Hematopoietic multipotent progenitor cell (in vitro differentiated cells): ENCODE data around the gene ARHGEF37. TPM values are rescaled to one million over a fixed set of nuclear protein-coding genes. Genes with fewer than 3 reads are reported as not detected.
A peak's percentile ranks its signal among the peaks of the same experiment; 100 is the strongest.
"Not testable (repeated sequence)": the region's sequence is repeated elsewhere in the genome, so short reads cannot be mapped to it uniquely, and the experiment has no call there.

Source experiments
- DNase-seq, 3 donors: peaks; one replicate each; pipeline ENCODE4 v3.0.0-alpha.2; 2011 to 2015; ENCODE audit warnings: low read depth in 2 of 3, low spot score in 2 of 3
- total RNA-seq: library from RNA; depleted of rRNA; stranded (reverse); fragments of >200 nt; gene quantifications from one replicate; pipeline ENCODE4 v1.2.3, GENCODE V29; 2012

The ARHGEF37 gene
- total RNA-seq, 1 donor, result 0.27 TPM

DNA sequence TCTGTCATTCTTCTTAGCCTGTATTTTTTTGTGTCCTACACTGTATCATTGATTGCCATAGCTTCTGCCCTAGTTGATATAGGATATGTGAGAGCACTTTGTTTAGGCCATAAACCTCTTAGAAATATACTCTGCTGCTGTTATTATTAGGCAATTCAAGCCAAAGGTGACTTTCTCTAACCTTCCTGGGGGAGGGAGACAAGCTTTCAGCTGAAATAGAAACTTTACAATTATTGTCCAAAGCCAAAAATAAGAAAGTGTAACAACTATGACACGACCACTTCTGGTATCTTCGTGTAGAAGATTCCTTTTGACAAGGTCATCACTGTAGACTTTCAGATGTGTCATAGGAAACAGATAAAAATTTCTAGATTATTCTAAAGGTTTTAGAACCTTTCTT is 17.8 kb upstream of the ARHGEF37 start:
- no peak for DNase-seq

DNA sequence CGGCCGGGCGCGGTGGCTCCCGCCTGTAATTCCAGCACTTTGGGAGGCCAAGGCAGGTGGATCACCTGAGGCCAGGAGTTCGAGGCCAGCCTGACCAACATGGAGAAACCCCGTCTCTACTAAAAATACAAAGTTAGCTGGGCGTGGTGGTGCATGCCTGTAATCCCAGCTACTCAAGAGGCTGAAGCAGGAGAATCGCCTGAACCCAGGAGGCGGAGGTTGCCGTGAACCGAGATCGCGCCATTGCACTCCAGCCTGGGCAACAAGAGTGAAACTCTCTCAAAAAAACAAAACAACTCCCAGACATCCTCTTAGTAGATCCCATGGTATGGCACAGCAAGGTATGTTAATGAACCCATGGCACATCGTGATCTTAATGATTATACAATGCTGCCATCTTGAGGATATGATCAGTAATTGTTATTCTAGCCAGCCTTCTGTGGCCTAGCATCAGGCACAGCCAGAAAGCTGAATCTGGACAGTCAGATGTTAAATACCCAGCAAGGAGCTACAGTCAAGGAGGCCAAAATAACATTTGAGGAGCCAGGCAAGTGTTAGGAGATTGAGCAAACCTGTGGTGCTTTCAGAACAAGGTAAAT is 16.7 kb upstream of the ARHGEF37 start:
- peak in 2 of 3 donors; percentile 62 to 81 for DNase-seq

DNA sequence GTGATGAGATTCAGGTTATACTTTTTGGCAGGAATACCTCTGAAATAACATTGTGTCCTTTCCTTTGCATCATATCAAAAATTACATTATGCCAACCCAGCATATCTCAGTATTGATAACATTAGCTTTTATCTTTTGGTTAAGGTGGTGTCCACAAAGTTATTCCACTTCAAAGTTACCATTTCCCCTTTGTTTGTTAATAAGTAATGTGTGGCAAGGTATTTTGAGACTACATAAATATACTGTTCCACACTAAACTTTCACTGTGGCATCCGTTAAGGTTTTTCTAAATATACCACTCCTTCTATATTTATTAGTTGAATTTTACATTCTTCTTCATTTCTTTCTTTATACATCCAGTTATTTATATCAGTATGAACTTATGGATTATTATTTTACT is 14.1 kb upstream of the ARHGEF37 start:
- DNase-seq, result no peak

DNA sequence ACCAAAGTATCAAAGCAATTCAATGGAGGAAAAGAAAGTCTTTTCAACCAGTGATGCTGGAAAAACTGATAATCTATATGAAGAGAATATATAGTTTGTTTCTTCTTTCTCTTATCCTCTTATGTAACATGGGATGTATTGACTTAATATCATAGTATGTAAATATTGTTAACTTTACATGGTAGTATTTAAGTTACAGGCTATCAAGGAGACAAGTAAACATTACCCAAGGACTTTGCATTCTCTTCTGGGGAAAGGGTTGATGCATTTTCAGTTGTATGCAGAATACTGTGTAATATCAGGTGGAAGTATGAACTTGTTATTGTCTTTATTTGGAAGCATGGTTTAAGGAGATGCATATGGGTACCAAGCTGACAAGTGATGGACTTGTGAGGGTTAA is 9.1 kb upstream of the ARHGEF37 start:
- no peak for DNase-seq

DNA sequence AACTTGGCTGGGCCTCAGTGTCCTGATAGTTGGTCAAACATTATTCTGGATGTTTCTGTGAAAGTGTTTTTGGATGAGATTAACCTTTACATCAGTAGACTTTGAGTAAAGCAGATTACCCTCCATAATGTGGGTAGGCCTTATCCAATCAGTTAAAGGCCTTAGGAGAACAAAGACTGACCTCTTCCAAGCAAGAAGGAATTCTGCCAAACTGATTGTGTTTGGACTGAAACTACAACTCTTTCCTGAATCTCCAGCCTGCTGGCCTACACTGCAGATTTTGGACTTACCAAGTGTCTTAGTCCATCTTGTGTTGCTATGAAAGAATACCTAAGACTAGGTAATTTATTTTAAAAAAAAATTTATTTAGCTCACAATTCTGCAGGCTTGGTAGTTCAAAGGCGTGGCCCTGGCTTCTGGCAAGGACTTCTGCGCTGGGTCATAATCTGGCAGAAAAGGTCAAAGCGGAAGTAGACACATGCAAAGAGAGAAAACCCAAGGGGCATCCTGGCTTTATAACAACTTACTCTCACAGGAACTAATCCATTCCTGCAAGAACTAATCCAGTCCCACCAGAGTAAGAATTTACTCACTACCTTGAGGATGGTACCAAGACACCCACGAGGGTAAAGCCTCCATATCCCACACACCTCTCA is 8.6 kb upstream of the ARHGEF37 start:
- DNase-seq, result no peak

DNA sequence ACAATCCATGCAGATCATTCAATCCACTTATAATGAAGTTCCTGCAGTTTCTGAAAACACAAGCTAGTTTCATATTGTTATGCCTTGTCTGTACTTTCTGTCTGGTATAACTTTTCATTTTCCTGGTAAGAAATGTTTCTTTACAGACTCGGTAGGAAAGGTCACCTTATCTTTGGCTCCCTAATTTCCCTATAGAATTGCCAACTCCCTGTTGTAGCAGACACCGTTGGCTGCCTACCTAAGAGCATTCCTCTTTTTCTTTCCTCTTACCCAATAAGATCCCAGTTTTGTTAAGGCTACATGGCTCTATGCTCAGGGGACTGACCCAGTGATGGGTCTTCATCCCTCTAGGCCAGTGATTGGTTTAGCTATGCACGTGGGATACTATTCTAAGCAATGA is 6.2 kb upstream of the ARHGEF37 start:
- no peak for DNase-seq

DNA sequence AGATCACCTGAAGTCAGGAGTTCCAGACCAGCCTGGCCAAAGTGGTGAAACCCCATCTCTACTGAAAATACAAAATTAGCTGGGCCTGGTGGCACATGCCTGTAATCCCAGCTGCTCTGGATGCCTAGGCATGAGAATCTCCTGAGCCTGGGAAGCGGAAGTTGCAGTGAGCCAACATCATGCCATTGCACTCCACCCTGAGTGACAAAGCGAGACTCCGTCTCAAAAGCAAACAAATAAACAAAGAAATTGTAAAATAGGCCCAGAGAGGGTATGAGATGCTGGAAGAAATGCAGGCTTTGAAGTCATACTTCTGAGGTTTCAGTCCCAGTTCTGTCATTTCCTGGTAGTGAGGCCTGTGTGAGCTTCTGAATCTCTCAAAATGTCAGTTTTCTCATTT is 5.3 kb upstream of the ARHGEF37 start:
- no peak for DNase-seq

DNA sequence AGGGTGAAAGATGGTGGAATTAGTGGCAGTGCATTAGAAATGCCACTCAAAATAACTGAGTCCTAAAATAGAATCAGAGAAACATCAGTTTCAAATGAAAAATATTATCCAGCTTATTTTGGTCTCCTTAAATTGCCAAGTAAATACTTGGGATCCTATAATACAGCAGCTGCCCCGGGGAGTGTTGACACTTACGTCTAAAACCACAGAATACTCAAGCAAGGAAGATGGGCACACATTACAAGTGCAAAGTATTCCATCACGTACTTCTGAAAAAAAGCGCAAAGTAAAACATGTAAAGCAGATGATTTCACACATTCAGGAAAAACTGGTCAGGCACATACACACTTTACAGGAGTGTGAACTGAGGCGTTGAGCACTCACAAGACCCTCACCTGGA is 2.4 kb upstream of the ARHGEF37 start:
- no peak for DNase-seq

DNA sequence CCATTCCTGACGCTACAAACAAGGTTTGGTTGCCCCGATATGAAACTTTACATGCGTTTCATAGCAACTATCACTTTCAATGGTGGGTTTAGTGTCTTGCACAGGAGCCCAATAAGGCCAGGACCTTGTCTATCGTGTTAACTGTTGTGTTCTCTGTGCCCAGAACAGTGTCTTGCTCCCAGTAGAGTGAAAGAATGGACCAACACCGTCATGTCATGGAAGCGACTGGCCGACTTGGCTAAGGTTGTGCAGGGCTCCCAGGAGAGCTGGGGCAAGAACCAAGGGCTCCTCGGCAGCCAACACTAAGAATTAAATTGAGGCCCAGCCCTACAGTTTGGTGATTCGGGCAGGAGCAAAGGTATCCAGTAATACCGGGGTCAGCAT is 498 bp upstream of the ARHGEF37 start:
- DNase-seq, result no peak

DNA sequence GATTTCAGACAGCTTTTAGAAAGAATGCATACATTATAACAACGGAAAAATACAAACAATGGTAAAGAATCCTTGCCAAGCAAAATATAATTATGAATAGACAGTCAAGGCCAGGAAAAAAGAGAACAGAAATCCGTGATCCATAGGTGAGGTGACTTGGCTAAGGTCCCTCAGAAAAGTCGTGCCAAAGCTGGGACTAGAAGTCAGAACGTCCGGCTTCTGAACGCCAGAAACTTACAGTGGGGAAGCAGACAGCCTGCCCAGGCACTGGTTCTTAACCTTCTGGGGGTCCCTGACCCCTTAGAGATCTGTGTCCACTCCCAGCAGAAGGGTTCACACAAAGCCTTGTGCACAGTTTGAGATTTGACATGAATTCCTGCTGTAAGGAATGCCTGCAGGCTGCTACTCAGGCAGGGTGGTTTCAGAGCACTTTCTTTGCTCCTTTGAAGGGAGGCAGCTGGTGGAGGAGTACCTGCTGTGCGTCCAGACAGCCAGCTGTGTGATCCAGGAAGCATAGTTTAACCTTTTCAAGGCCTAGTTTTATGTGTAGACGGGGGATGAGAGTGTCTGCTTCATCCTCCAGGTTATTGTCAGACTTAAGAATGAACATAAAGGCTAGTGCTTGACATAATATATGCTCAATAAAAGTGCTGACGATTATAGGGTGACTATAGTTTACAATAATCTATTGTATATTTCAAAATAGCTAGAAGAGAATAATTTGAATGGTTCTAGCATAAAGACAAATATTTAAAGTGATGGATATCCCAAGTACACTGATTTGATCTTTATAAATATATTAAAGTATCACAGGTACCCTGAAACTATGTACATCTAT is 852 bp downstream of the ARHGEF37 start:
- DNase-seq, result no peak

DNA sequence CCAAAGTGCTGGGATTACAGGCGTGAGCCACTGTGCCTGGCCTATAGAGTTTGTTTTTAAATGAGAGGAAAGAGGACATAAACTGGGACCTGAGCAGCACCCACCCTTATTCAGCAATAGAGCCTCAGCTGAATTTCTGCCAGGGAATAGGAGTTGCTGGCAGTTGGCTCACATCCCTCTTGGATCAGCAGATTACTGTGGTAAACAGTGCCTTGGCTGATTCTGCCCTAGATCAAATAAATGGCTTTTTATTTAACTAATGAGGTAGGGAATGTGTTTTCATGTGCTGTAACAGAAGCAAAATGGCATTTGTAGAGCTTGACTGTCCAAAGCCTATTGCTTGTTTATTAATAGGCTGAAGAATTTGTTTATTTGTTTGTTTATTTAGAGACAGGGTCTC is 2.1 kb downstream of the ARHGEF37 start:
- DNase-seq, result no peak

DNA sequence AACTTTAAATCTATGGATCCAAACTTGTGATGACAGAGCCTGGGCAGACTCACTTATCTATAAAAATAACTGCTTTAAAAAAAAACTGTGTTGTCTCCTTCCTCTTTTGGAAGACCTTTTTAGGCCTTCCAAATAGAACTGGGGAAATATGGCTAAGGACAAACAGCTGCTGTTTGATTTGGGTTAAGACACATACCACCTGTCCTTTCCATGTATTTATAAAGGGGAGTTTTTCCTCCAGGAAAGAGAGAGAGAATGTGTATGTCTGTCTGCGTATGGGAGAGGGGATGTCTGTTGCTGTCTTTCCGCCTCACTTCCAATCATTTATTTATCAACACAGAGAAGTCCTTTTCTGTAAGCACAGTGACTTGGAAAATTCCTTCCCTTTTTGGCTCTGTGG is 2.8 kb downstream of the ARHGEF37 start:
- DNase-seq, result no peak

DNA sequence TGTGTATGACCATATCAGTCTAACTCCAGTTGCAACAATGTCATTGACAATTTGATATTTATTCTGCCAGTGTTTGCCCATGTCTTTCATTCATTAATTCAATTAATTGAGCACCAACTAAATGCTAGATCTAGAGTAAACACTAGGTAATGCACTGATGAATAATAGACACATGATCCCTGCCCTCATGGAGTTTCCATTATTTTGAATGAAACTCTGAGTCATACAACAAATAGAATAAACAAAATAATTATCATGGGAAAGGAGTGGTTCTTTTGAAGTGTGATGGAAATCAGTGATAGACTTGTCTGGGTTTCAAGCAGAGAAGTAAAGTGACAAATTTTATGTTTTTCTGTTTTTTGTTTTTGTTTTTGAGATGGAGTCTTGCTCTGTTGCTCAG is 4.6 kb downstream of the ARHGEF37 start:
- DNase-seq, result no peak

DNA sequence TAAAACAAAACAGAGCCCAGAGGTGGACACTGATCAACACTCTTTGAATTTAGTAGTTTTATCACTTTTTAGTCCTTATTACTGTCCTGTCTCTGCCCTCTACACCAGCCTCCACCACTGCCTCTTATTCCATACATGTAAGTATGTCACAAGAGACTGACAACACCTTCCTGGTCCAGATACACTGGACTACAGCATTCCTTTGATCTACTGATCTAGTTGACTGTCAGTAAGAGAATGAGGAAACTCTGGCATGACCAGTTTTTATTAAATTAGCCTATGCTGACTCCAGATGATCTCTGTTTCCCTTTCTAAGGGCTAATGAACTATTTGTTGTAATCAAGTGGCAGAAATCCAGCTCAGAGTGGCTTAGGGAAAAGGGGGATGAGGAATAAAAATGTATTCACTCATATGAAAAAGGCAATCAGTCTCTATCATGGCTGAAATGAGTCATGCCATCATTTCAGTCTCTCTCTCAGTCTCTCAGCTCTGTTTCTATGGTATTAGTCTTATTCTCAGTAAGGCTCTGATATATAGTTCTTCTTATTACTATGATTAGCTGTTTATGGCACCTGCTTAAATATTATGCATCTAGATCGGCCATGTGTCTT is 5.5 kb downstream of the ARHGEF37 start:
- no peak for DNase-seq

DNA sequence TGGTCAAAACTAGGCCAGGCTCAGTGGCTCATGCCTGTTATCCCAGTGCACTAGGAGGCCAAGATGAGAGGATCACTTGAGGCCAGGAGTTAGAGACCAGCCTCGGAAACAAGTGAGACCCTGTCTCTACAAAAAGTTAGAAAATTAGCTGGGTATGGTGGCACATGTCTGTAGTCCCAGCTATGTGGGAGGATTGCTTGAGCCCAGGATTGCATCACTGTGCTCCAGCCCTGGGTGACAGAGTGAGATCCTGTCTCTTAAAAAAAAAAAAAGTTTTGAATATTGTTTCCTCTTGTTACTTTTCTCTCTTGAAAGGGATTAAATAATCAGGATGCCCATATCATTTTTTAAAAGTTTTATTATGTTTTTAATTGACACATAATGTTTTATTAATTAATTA is 7.6 kb downstream of the ARHGEF37 start:
- DNase-seq, result no peak

DNA sequence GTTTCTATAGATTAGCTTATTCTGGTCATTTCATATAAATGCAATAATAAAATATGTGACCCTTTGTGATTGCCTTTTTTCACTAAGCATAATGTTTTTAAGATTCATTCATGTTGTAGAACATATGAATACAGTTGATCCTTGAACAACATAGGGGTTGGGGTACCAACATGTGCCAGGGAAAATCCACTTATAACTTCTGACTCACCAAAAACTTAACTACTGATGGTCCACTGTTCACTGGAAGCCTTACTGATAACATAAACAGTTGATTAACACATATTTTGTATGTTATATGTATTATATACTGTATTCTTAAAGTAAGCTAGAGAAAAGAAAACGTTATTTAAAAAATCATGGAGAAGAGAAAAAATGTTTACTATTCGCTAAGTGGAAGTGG is 12.1 kb downstream of the ARHGEF37 start:
- no peak for DNase-seq

DNA sequence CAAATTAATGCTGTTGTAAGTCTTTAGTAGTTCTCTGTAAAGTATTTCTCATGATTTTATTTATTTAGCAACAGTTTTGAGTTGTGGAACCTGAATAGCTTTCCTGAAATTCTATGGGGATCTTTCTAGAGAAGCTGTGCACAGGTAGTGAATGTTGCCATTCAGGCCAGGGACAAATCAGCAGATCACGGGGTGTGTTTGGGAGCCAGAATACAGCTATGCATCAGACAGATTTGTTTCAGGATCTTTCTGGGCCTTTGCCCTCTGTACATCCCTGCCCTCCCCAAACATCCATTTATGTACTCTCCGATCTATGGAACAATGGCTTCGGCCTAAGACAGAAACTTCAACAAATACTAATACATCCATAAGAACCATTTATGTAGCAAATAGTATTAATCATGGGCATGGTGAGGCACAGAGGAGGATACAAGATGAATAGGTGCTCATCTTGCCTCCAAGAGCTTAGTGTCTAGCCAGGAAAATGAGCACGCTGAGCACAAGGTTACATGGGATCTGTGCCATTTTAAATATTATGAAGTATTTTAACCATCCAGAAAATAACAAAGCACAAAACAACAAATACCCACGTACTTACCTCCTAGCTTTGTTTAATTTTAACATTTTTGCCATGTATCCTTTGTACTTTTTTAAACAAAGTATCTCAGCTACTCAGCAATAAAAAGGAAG is 13.1 kb downstream of the ARHGEF37 start:
- DNase-seq, result no peak

DNA sequence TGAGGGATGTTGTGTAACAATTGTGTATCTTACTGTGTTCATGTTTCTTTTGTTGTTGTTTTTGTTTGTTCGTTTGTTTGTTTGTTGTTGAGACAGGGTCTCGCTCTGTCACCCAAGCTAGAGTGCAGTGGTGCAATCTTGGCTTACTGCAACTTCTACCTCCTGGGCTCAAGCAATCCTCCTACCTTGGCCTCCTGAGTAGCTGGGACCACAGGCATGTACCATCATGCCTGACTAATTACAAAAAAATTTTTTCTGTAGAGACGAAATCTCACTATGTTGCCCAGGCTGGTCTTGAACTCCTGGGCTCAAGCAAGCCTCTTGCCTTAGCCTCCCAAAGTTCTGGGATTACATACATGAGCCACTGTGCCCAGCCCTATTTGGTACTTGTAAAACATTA is 13.8 kb downstream of the ARHGEF37 start:
- not testable (repeated sequence) for DNase-seq

DNA sequence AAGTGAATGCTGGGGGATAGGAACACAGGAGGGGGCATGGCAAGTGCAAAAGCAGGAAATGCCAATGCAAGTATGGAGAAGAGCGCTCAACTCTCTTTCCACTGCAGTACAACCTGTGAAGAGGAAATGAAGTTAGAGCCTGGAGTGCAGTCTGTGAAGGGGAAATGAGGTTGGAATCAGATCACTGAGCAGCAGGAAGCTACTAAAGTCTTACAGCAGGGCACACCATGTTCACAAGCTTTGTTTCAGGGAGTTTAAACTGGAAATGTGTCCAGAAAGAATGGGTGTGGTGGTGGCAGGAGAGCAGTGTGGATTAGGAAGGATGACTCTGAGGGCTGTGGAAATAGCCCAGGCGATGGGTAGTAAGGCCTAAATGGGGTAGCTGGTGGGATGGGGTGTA is 15.4 kb downstream of the ARHGEF37 start:
- DNase-seq, result no peak

DNA sequence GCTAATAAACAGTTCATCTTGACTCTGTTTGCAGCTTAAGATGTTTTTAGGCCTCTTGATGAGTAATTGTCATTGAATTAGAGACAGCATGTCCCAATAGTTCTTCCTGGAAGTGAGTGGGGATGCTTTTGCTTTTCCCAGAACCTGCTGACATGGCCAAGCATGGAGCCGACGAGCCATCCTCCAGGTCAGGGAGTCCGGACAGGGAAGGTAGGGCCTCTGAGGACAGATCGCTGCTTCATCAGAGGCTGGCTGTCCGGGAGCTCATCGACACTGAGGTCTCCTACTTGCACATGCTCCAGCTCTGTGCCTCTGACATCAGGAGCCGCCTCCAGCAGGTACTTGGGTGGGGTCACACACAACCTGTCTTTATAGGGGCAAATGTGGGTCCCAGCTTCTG is 16.3 kb downstream of the ARHGEF37 start:
- DNase-seq, result no peak

DNA sequence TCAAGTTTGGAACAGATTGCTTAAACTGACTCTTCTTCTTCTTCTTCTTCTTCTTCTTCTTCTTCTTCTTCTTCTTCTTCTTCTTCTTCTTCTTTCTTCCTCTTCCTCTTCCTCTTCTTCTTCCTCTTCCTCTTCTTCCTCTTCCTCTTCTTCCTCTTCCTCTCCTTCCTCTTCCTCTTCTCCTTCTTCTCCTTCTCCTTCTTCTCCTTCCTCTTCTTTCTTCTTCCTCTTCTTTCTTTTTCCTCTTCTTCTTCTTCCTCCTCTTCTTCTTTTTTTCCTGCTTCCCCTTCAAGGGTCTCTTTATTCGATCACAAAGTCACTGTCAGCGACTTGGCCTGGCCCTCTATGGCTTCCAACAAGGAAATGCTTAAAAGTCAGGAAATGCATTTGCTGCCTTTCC is 16.9 kb downstream of the ARHGEF37 start:
- not testable (repeated sequence) for DNase-seq
